Measurements from ENCODE around the gene TSEN2. TPM values are rescaled to one million over a fixed set of nuclear protein-coding genes. Genes with fewer than 3 reads are reported as not detected.
A peak's percentile ranks its signal among the peaks of the same experiment; 100 is the strongest.
"Not testable (repeated sequence)": the region's sequence is repeated elsewhere in the genome, so short reads cannot be mapped to it uniquely, and the experiment has no call there.

TSEN2 gene
- polyA plus RNA-seq, 4 donors: 4.6 to 14.8 (median 8.5) TPM

DNA sequence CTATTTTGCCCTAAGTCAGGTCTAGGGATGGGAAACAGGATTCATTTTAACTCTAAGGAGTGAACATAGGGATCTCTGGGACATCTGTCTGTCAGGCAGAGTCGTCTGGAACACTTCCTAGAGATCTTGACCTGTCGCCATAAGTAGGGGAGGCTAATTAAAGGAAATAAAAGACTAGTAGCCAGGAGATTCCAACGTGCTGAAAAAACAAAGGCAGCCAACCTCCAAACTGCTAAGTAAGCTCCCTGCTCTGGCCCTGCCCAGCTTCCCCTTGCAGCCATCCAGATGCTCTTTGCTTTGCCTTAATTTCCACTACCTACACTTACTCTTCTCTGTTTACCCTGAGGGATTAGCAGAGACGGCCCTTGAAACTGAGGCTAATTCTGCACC, 18.4 kb upstream of the TSEN2 start:
- no peak overlapping the region for H3K27ac ChIP-seq (ENCODE audit: low read depth in 1 of 3, low read length in 2 of 3)
- peaks cover 0 to 1% (median 0%) of the 10 kb centered on the region in 3 donors for H3K27me3 ChIP-seq (ENCODE audit: control insufficient read depth in 3 of 3, insufficient read depth in 3 of 3, low read length in 3 of 3)
- no peaks in the 10 kb centered on the region for H3K36me3 ChIP-seq (ENCODE audit: control insufficient read depth in 3 of 3, insufficient read depth in 2 of 3, low read depth in 1 of 3, low read length in 3 of 3)
- no peaks in the 10 kb centered on the region for H3K9me3 ChIP-seq (ENCODE audit: control insufficient read depth in 2 of 2, insufficient read depth in 1 of 2, low read depth in 1 of 2, low read length in 1 of 2)
- 35 to 45% (median 44%) methylated on average over 4 of the region's 4 CpGs for WGBS, 3 donors
- no peak for FAIRE-seq
- H3K4me1 ChIP-seq (ENCODE audit: control insufficient read depth in 3 of 3, insufficient read depth in 2 of 3, low read depth in 1 of 3, low read length in 2 of 3): peaks cover 0 to 26% (median 0%) of the 10 kb centered on the region in 3 donors
- DNase-seq: no peak
- no peak overlapping the region for H3K4me3 ChIP-seq (ENCODE audit: low read depth in 1 of 3, low read length in 3 of 3)

DNA sequence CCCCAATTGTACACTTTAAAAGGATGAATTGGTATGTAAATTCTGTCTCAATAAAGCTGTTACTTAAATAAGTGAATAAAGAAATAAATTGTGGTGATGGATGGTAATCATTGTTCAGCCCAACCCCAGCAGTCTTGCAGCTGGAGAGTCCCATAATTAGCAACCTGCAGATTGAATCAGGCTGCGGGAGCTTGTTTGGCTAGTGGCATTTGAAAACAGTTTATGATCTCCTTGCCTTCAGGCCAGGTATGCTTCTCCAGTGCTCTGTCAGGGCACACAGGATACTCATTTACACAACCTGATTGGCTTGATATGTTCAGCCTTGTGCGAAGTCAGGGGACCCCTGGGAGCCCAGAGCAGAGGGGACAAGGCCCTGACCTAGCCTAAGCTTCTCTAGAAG, 16.5 kb upstream of the TSEN2 start:
- FAIRE-seq (no peak), DNase-seq (no peak)
- H3K4me1 ChIP-seq (ENCODE audit: control insufficient read depth in 3 of 3, insufficient read depth in 2 of 3, low read depth in 1 of 3, low read length in 2 of 3): peaks cover 0 to 13% (median 2%) of the 10 kb centered on the region in 3 donors
- WGBS, 3 donors: 76 to 85% (median 85%) methylated on average over 2 of the region's 2 CpGs
- H3K27ac ChIP-seq (ENCODE audit: low read depth in 1 of 3, low read length in 2 of 3): no peak overlapping the region
- no peaks in the 10 kb centered on the region for H3K36me3 ChIP-seq (ENCODE audit: control insufficient read depth in 3 of 3, insufficient read depth in 2 of 3, low read depth in 1 of 3, low read length in 3 of 3)
- no peaks in the 10 kb centered on the region for H3K9me3 ChIP-seq (ENCODE audit: control insufficient read depth in 2 of 2, insufficient read depth in 1 of 2, low read depth in 1 of 2, low read length in 1 of 2)
- H3K27me3 ChIP-seq (ENCODE audit: control insufficient read depth in 3 of 3, insufficient read depth in 3 of 3, low read length in 3 of 3): peaks cover 0 to 1% (median 0%) of the 10 kb centered on the region in 3 donors
- H3K4me3 ChIP-seq (ENCODE audit: low read depth in 1 of 3, low read length in 3 of 3): no peak overlapping the region

DNA sequence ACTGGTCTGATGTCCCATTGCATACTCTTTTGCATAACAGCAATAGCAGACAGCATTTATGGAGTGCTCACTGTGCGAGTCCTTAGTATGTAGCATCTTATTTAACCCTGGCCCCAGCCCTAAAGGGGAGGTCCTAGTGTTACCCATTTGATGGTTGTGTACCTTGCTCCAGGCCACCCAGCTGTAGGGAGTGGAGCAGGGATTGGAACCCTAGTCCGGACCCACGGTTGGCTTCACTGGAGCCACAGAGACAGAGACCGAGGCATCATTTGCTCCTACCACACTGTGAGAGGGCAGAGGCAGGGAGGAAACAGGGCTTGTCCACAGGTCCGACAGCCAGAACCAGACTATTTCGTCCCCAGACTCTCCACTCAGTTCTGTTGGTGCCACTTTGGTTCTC, 16.0 kb upstream of the TSEN2 start:
- Histone ChIP-seq H3K9me3 (ENCODE audit: control insufficient read depth in 2 of 2, insufficient read depth in 1 of 2, low read depth in 1 of 2, low read length in 1 of 2) (no peaks in the 10 kb centered on the region), H3K36me3 (ENCODE audit: control insufficient read depth in 3 of 3, insufficient read depth in 2 of 3, low read depth in 1 of 3, low read length in 3 of 3) (no peaks in the 10 kb centered on the region), H3K4me1 (ENCODE audit: control insufficient read depth in 3 of 3, insufficient read depth in 2 of 3, low read depth in 1 of 3, low read length in 2 of 3) (peaks cover 0 to 12% (median 2%) of the 10 kb centered on the region in 3 donors), H3K27me3 (ENCODE audit: control insufficient read depth in 3 of 3, insufficient read depth in 3 of 3, low read length in 3 of 3) (peaks cover 0 to 1% (median 0%) of the 10 kb centered on the region in 3 donors), H3K4me3 (ENCODE audit: low read depth in 1 of 3, low read length in 3 of 3) (no peak overlapping the region), H3K27ac (ENCODE audit: low read depth in 1 of 3, low read length in 2 of 3) (no peak overlapping the region)
- WGBS, 3 donors: 93 to 98% (median 95%) methylated on average over 6 of the region's 6 CpGs
- DNase-seq (no peak), FAIRE-seq (no peak)

DNA sequence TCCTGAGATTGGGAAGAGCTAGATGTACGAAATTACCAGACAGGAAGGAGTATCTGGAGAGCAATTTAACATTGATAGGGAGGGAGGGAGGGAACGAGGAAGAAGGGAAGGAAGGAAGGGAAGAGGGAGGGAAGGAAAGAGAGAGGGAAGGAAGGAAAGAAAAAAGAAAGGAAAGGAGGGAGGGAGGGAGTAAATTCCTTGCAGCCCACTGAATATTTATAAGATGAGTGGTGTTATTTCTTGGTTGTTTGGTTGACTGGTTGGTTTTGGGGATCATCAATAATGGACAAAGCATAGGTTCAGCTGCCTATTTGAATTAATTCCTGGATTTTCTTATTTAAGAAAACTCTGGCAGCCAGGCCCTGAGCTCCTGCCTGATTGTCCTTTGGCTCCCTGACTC, 15.5 kb upstream of the TSEN2 start:
- H3K4me1 ChIP-seq (ENCODE audit: control insufficient read depth in 3 of 3, insufficient read depth in 2 of 3, low read depth in 1 of 3, low read length in 2 of 3): peaks cover 0 to 9% (median 2%) of the 10 kb centered on the region in 3 donors
- H3K27me3 ChIP-seq (ENCODE audit: control insufficient read depth in 3 of 3, insufficient read depth in 3 of 3, low read length in 3 of 3): peaks cover 0 to 1% (median 0%) of the 10 kb centered on the region in 3 donors
- whole genome bisulfite sequencing, 3 donors: 59 to 63% (median 61%) methylated on average over 2 of the region's 2 CpGs
- FAIRE-seq: no peak
- H3K9me3 ChIP-seq (ENCODE audit: control insufficient read depth in 2 of 2, insufficient read depth in 1 of 2, low read depth in 1 of 2, low read length in 1 of 2): no peaks in the 10 kb centered on the region
- no peak overlapping the region for H3K27ac ChIP-seq (ENCODE audit: low read depth in 1 of 3, low read length in 2 of 3)
- DNase-seq: no peak
- H3K36me3 ChIP-seq (ENCODE audit: control insufficient read depth in 3 of 3, insufficient read depth in 2 of 3, low read depth in 1 of 3, low read length in 3 of 3): no peaks in the 10 kb centered on the region
- no peak overlapping the region for H3K4me3 ChIP-seq (ENCODE audit: low read depth in 1 of 3, low read length in 3 of 3)

DNA sequence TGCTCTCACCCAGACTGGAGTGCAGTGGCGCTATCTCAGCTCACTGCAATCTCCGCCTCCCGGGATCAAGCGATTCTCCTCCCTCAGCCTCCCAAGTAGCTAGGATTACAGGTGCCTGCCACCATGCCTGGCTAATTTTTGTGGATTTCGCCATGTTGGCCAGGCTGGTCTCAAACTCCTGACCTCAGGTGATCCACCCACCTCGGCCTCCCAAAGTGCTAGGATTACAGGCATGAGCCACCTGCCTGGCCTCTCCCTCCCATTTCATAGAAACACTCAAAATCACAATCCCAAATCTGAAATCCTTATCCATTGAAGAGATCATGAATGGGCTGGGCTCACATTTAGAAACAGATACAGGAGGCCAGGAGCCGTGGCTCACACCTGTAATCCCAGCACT, 15.1 kb upstream of the TSEN2 start:
- not testable (repeated sequence) for H3K9me3 ChIP-seq (ENCODE audit: control insufficient read depth in 2 of 2, insufficient read depth in 1 of 2, low read depth in 1 of 2, low read length in 1 of 2); H3K27me3 ChIP-seq (ENCODE audit: control insufficient read depth in 3 of 3, insufficient read depth in 3 of 3, low read length in 3 of 3); H3K4me1 ChIP-seq (ENCODE audit: control insufficient read depth in 3 of 3, insufficient read depth in 2 of 3, low read depth in 1 of 3, low read length in 2 of 3); DNase-seq; H3K4me3 ChIP-seq (ENCODE audit: low read depth in 1 of 3, low read length in 3 of 3); H3K27ac ChIP-seq (ENCODE audit: low read depth in 1 of 3, low read length in 2 of 3); H3K36me3 ChIP-seq (ENCODE audit: control insufficient read depth in 3 of 3, insufficient read depth in 2 of 3, low read depth in 1 of 3, low read length in 3 of 3); FAIRE-seq
- WGBS, 3 donors: 69 to 90% (median 83%) methylated on average over 7 of the region's 7 CpGs

DNA sequence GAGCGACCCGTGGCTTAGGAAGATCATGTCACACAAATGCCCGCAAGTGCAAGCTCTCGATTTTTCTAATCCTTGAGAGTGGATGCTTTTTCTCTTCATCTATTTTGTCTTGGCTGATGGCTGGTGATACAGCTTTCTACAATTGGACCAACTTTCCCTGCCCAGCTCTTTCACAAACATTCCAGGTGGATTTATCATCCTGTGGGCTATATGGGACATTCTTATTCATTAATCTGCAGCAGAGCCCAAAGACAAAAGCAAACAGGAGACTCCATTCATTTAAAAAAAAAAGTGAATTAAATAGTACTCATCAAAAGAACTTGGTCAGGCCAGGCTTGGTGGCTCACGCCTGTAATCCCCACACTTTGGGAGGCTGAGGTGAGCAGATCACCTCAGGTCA, 14.2 kb upstream of the TSEN2 start:
- Histone ChIP-seq H3K4me3 (ENCODE audit: low read depth in 1 of 3, low read length in 3 of 3) (no peak overlapping the region), H3K9me3 (ENCODE audit: control insufficient read depth in 2 of 2, insufficient read depth in 1 of 2, low read depth in 1 of 2, low read length in 1 of 2) (no peaks in the 10 kb centered on the region), H3K27me3 (ENCODE audit: control insufficient read depth in 3 of 3, insufficient read depth in 3 of 3, low read length in 3 of 3) (peaks cover 0 to 1% (median 0%) of the 10 kb centered on the region in 3 donors), H3K36me3 (ENCODE audit: control insufficient read depth in 3 of 3, insufficient read depth in 2 of 3, low read depth in 1 of 3, low read length in 3 of 3) (no peaks in the 10 kb centered on the region), H3K4me1 (ENCODE audit: control insufficient read depth in 3 of 3, insufficient read depth in 2 of 3, low read depth in 1 of 3, low read length in 2 of 3) (peaks cover 0 to 6% (median 2%) of the 10 kb centered on the region in 3 donors), H3K27ac (ENCODE audit: low read depth in 1 of 3, low read length in 2 of 3) (no peak overlapping the region)
- WGBS, 3 donors: 83 to 94% (median 93%) methylated on average over 5 of the region's 5 CpGs
- DNase-seq: no peak
- no peak for FAIRE-seq

DNA sequence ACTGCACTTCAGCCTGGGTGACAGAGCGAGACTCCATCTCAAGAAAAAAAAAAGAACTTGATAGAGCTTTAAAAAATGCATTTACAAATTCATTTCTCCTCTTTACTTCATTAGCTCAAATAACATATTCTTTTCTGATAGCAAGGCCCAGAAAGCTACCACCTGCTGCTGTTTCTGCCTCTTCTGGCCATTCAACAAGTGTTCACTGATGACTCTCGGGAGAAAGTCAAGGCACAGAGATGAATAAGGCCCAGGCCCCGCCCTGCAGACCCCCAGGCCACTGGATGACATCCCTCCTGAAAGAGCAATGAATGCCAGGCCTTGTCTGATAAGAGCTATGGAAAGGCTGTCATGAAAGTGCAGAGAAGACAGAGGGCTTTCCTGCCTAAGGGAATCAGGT, 13.6 kb upstream of the TSEN2 start:
- Histone ChIP-seq H3K36me3 (ENCODE audit: control insufficient read depth in 3 of 3, insufficient read depth in 2 of 3, low read depth in 1 of 3, low read length in 3 of 3) (no peaks in the 10 kb centered on the region), H3K27me3 (ENCODE audit: control insufficient read depth in 3 of 3, insufficient read depth in 3 of 3, low read length in 3 of 3) (peaks cover 0 to 1% (median 0%) of the 10 kb centered on the region in 3 donors), H3K4me1 (ENCODE audit: control insufficient read depth in 3 of 3, insufficient read depth in 2 of 3, low read depth in 1 of 3, low read length in 2 of 3) (peaks cover 0 to 6% (median 2%) of the 10 kb centered on the region in 3 donors), H3K27ac (ENCODE audit: low read depth in 1 of 3, low read length in 2 of 3) (no peak overlapping the region), H3K4me3 (ENCODE audit: low read depth in 1 of 3, low read length in 3 of 3) (no peak overlapping the region), H3K9me3 (ENCODE audit: control insufficient read depth in 2 of 2, insufficient read depth in 1 of 2, low read depth in 1 of 2, low read length in 1 of 2) (no peaks in the 10 kb centered on the region)
- FAIRE-seq (no peak), DNase-seq (no peak)
- WGBS, 3 donors: 92 to 99% (median 94%) methylated on average over 3 of the region's 3 CpGs

DNA sequence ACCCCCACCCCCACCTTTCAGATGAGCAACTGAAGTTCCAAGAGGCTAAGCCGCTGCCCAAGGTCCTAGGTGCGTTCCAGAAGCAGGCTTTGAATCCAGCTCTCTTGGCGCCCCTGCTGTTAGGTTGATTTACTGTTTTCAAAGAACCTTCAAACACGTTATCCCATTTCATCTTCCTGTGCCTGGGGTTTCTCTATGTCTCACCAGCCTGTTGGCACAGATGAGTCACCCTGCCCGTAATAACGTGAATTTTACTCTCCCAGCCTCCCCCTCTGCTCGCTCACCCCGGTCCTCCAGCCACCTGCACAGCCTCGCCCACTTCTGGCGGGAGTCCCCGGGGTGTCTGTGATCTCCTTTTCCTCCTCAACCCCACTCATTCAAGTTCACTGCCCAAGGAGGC, 13.0 kb upstream of the TSEN2 start:
- DNase-seq (peak in 1 of 2 donors; percentile 47), FAIRE-seq (no peak)
- Histone ChIP-seq H3K36me3 (ENCODE audit: control insufficient read depth in 3 of 3, insufficient read depth in 2 of 3, low read depth in 1 of 3, low read length in 3 of 3) (no peaks in the 10 kb centered on the region), H3K27me3 (ENCODE audit: control insufficient read depth in 3 of 3, insufficient read depth in 3 of 3, low read length in 3 of 3) (peaks cover 0 to 1% (median 0%) of the 10 kb centered on the region in 3 donors), H3K27ac (ENCODE audit: low read depth in 1 of 3, low read length in 2 of 3) (no peak overlapping the region), H3K9me3 (ENCODE audit: control insufficient read depth in 2 of 2, insufficient read depth in 1 of 2, low read depth in 1 of 2, low read length in 1 of 2) (no peaks in the 10 kb centered on the region), H3K4me1 (ENCODE audit: control insufficient read depth in 3 of 3, insufficient read depth in 2 of 3, low read depth in 1 of 3, low read length in 2 of 3) (peaks cover 0 to 10% (median 2%) of the 10 kb centered on the region in 3 donors), H3K4me3 (ENCODE audit: low read depth in 1 of 3, low read length in 3 of 3) (no peak overlapping the region)
- 15 to 49% (median 29%) methylated on average over 11 of the region's 11 CpGs for WGBS, 3 donors

DNA sequence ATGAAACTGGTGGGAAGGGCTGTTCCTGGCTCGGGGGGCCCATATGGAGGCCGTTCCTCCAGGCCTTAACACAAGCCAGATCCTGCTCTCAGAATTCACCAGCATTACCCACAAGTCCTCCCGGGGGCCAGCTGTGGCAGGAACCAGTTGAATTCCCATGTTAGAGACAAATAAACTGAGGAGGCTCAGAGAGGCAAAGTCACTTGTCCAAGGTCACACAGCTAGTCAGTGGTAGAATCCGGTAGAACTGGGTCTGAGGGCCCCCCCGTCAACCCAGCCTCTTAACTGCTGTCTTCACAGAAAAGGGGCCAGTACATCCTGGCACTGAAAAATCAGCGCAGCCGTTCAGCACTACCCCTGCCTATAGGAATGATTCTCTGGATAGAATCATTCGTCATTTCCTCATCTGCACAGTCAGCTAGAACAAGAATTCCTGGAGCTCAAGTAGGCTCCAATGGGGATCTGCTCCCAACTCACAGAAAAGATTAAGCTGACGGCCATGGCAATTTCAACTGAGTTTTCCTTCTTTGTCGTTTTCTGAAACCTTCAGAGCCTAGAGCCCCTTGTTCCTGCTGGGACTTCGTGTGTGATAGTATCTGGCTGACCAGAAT, 12.2 kb upstream of the TSEN2 start:
- Histone ChIP-seq H3K36me3 (ENCODE audit: control insufficient read depth in 3 of 3, insufficient read depth in 2 of 3, low read depth in 1 of 3, low read length in 3 of 3) (no peaks in the 10 kb centered on the region), H3K9me3 (ENCODE audit: control insufficient read depth in 2 of 2, insufficient read depth in 1 of 2, low read depth in 1 of 2, low read length in 1 of 2) (no peaks in the 10 kb centered on the region), H3K4me1 (ENCODE audit: control insufficient read depth in 3 of 3, insufficient read depth in 2 of 3, low read depth in 1 of 3, low read length in 2 of 3) (peaks cover 0 to 10% (median 2%) of the 10 kb centered on the region in 3 donors), H3K27me3 (ENCODE audit: control insufficient read depth in 3 of 3, insufficient read depth in 3 of 3, low read length in 3 of 3) (peaks cover 0 to 1% (median 0%) of the 10 kb centered on the region in 3 donors), H3K27ac (ENCODE audit: low read depth in 1 of 3, low read length in 2 of 3) (no peak overlapping the region), H3K4me3 (ENCODE audit: low read depth in 1 of 3, low read length in 3 of 3) (no peak overlapping the region)
- no peak for DNase-seq
- 83 to 90% (median 84%) methylated on average over 11 of the region's 11 CpGs for WGBS, 3 donors
- no peak for FAIRE-seq

Data from small intestine (tissue), 7 donors.